Vagina (tissue), 2 donors: Measurements from ENCODE around the gene FRK.
A peak's percentile ranks its signal among the peaks of the same experiment; 100 is the strongest.

Source experiments
- CTCF ChIP-seq, 3 experiments: fragments of 450-650 bp in 2 of 3; fragments of 200-600 bp in 1 of 3; sonication (generic) in 1 of 3; IDR thresholded peaks; one replicate each; pipeline ENCODE4 v1.5.1; 2017 to 2019; ENCODE audit warnings: antibody characterized with exemption in 3 of 3, mild to moderate bottlenecking in 2 of 3, moderate library complexity in 2 of 3
- POLR2AphosphoS5 ChIP-seq, 2 donors: sonication (generic); formaldehyde crosslinking; IDR thresholded peaks; one replicate each; pipeline ENCODE4 v1.9.0; 2017; ENCODE audit warnings: antibody characterized with exemption in 2 of 2, mild to moderate bottlenecking in 2 of 2, low read depth in 1 of 2; ENCODE audit not compliant: insufficient read depth in 1 of 2

DNA sequence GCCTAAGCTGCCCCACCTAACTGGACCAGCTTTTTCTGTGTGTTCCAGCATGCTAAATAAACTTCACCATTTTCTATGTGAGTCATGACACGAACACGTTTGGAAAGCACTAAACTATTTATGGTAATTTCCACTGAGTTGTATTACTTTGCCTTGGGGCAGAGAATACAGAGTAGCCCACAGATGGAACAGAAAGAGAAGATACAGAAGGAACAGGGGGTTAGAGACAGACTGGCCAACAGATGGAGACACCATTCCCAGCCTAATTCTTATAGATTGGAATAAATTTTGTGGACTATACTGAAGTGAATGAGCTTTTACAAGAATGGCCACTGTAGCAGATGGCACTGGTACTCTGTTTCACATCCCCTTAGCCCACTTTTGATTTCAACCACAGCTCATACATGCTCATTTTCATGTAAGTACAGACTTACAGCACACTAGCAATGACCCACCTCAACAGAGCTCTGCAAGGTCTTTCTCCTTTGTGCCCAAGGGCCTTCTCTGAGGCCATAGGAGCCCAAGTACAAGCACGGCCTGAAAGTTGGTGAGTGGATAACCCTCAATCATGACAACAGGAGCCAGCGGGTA is 26.8 kb upstream of the FRK start:
- TF ChIP-seq CTCF (IDR thresholded peaks at IDR 0.05) = no peak
- peak in 1 of 2 donors; percentile 33 for TF ChIP-seq POLR2AphosphoS5 (IDR thresholded peaks at IDR 0.05; ENCODE audit: insufficient read depth in 1 of 2, low read depth in 1 of 2)
